SU-DHL-6 (cell line): ENCODE data around the gene DSN1.

Source experiments
- EZH2phosphoT487 ChIP-seq: fragments of 200-600 bp; sonication (generic), shearing (Covaris generic); conservative IDR thresholded peaks from 2 replicates; pipeline ENCODE4 v1.6.1; 2018; ENCODE audit warnings: mild to moderate bottlenecking, antibody characterized with exemption, low read length, moderate library complexity, mixed read lengths
- TF ChIP-seq, protein P1 (sequence below): fragments of 200-600 bp; sonication (generic); IDR thresholded peaks from one replicate; pipeline ENCODE4 v1.5.1; 2017; ENCODE audit warnings: antibody characterized with exemption, mild to moderate bottlenecking, low read length, moderate library complexity; ENCODE audit not compliant: insufficient read depth, poor library complexity, severe bottlenecking

DNA sequence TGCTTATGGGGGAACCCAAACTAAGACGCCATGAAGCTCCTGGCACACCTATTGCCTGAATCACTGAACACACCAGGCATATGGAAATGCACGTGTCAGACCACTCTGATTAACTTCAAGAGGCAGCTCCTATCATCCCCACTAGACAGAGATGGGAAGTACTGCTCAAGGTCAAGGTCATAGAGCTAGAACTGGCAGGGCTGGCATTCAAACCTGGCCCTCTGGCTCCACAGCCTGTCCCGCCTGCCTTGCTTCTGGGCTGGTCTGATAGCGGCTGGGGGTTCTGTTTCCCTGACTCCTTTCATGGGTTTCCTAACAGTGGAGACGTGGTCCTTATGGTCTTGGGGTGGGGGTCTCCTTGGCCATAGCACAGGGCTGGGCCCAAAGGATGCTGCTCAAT lies 22.6 kb upstream of the DSN1 start:
- TF ChIP-seq, protein P1, sequence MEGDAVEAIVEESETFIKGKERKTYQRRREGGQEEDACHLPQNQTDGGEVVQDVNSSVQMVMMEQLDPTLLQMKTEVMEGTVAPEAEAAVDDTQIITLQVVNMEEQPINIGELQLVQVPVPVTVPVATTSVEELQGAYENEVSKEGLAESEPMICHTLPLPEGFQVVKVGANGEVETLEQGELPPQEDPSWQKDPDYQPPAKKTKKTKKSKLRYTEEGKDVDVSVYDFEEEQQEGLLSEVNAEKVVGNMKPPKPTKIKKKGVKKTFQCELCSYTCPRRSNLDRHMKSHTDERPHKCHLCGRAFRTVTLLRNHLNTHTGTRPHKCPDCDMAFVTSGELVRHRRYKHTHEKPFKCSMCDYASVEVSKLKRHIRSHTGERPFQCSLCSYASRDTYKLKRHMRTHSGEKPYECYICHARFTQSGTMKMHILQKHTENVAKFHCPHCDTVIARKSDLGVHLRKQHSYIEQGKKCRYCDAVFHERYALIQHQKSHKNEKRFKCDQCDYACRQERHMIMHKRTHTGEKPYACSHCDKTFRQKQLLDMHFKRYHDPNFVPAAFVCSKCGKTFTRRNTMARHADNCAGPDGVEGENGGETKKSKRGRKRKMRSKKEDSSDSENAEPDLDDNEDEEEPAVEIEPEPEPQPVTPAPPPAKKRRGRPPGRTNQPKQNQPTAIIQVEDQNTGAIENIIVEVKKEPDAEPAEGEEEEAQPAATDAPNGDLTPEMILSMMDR: no peak
- no peak for TF ChIP-seq EZH2phosphoT487
